Stimulated activated CD4-positive, alpha-beta T cell treated with anti-CD3 and anti-CD28 coated beads, TNF-alpha, amount 100 ng/mL, for 48 hours (primary cell): Measurements from ENCODE around the gene GET4.
"Not testable (repeated sequence)": the region's sequence is repeated elsewhere in the genome, so short reads cannot be mapped to it uniquely, and the experiment has no call there.

ENCODE experiments used
- DNase-seq, 3 donors: peaks; one replicate each; pipeline ENCODE4 v3.0.0-alpha.2; 2020; ENCODE audit warnings: low read depth in 3 of 3

The GET4 gene

DNA sequence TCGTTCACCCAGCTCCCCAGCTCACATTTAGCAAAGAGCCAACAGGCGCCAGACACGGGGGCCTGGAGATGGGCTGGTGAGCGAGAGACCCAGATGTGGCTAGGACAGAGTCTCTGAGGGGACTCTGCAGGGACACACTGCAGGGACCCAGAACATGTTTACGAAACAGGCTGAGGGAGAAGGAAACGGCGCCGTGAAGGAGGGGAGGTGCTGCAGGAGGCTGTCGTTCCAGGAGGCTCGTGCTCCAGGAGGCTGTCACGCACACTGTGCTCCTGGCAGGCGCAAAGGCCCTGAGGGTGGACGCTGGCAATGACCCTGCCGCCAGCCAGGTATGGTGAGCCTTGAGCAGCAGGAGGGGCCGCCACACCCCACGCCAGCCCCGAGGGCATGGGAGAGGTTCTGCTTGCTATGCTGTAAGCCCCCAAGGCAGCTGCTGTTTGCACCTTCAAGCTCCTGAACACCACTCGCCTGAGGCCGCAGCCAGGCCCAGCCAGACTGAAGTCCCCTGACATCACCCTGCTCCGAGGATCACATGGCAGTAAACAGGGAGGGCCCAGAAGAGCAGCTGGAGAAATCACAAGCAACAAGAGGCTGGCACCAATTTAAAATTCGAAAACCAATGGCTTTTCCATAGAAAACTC is 50.8 kb downstream of the GET4 start:
- no peak for DNase-seq

GRCh38 chr7:929311-929711 is 53.0 kb downstream of the GET4 start:
- no peak for DNase-seq

- no peak for DNase-seq
These were observed 54.8 kb downstream of the GET4 start for GRCh38 chr7:930975-931758.

- no peak for DNase-seq
These were observed 55.7 kb downstream of the GET4 start for GRCh38 chr7:931871-932650.

DNA sequence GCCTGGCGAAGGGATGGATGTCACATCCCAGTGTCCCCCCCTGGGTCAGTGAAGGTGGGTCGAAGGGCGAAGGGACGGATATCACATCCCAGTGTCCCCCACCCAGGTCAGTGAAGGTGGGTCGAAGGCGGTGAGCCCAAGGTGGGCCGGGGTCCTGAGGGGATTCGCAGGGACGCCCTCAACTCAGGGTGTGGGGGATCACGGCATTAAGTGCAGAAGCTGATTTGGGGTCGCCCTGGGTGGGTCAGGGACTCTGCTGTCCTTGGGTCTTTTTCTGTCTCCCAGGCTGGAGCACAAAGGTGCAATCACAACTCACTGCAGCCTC is 56.3 kb downstream of the GET4 start:
- DNase-seq = no peak

- DNase-seq = no peak
These were observed 58.3 kb downstream of the GET4 start for GRCh38 chr7:934469-935163.

GRCh38 chr7:935164-935873 is 59.0 kb downstream of the GET4 start:
- DNase-seq = no peak

DNA sequence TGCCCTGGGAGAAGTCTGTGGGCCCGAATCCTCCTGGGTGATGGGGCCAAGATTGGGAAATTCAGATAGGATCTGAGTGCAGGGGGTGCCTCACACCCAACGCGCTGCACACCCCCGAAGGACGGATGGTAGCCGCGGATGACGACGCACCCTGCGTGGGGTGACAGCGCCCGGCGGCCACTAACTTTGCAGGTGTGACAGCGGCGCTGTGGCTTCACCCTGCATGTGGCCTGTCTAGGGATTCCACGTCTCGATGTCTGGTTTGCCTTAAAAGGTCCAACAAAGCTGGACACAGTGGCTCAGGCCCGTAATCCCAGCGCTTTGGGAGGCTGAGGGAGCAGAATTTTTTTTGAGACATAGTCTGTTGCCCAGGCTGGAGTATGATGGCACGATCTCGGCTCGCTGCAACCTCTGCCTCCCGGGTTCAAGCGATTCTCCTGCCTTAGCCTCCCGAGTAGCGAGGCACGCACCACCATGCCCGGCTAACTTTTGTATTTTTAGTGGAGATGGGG is 59.6 kb downstream of the GET4 start:
- no peak for DNase-seq

GRCh38 chr7:936386-937054 is 60.2 kb downstream of the GET4 start:
- peak in 1 of 3 donors; percentile 29 for DNase-seq

DNA sequence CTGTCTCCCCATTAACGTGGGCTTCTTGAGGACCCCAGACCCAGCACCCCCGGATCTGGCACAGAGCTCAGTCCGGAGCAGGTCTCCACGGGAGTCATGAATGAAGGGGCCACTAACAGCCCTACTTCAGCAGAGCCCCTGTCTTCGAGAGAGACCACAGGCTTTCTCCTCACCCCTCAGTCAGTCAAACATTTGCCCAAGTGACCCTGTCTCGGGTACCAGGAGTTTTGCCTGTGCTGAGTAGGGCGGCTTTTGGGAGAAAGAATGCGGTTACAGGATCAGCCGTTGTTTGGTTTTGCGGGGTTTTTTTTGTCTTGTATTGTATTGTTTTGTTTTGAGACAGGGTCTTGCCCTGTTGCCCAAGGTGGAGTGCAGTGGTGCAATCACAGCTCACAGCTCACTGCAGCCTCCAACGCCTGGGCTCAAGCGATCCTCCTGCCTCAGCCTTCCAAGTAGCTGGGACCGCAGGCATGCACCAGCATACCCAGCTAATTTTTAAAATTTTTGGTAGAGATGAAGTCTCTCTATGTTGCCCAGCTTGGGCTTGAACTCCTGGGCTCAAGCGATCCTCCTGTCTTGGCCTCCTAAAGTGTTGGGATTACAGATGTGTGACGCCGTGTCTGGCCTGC is 61.6 kb downstream of the GET4 start:
- DNase-seq = no peak

DNA sequence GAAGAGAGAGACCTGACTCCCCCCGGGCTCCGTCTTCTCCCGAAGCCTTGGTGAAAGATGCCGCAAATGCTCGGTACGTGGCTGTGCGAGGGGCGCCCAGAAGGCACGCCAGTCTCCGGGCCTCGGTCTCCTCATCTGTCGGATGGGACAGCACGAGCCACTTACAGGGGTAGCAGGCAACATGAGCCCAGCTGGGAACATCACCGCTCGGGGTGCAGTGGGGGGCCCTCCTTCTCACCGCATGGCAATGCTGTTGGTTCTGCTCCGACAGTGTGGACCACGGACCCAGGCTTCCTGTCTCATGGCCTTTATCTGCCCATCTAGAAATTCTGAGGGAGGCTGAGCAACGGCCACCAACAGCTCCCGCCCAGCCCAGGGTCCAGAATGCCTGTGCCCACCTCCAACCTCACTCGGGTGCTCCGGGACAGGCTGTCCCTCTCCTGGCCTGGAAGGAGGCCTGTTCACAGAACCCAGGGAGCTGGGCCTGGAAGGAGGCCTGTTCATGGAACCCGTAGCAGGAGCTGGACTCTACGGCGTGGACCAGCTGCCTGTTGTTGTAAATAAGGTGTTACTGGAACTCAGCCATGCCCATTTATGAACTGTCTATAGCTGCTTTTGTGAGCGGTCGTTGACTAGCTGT is 62.3 kb downstream of the GET4 start:
- DNase-seq = no peak

DNA sequence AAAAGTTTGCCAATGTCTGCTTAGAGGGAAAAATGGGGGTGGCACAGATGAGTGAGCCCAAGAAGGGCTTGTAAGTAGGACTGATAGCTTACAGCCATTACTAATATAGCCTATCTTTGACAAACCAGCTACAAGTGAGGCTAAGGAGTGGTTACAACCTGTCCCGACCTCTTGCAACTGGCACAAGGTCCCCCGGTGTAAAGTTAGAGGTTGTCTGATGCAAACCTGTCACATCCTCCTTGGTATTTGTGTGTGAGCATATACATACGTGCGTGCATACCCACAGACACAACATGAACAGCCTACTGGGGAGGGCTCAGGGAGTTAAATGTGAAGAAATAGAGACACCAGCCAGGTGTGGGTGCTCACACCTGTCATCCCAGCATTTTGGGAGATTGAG is 63.5 kb downstream of the GET4 start:
- DNase-seq = no peak

- no peak for DNase-seq
These were observed 64.5 kb downstream of the GET4 start for GRCh38 chr7:940599-941408.

GRCh38 chr7:943793-944192 is 67.4 kb downstream of the GET4 start:
- DNase-seq = not testable (repeated sequence)

- no peak for DNase-seq
These were observed 68.4 kb downstream of the GET4 start for GRCh38 chr7:944744-945143.

DNA sequence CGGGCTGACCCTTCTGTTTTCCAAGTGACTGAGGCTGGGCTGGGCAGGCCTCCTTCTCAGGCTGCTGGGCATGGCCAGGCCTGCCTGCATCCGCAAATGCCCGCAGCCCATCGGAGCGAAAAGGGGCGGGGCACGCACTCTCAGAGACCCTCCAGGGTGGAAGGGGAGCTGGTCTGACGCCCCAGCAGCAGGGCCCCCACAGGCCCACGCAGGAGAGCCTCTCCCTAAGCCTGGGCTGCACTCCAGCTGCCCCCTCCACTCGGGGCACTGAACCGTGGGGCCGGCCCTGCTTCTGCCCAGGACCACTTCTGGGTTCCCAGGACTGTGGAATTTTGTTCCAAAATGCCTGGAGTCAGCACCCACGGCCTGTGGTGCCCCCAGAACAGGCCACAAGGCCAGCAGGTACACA is 68.8 kb downstream of the GET4 start:
- DNase-seq = no peak

DNA sequence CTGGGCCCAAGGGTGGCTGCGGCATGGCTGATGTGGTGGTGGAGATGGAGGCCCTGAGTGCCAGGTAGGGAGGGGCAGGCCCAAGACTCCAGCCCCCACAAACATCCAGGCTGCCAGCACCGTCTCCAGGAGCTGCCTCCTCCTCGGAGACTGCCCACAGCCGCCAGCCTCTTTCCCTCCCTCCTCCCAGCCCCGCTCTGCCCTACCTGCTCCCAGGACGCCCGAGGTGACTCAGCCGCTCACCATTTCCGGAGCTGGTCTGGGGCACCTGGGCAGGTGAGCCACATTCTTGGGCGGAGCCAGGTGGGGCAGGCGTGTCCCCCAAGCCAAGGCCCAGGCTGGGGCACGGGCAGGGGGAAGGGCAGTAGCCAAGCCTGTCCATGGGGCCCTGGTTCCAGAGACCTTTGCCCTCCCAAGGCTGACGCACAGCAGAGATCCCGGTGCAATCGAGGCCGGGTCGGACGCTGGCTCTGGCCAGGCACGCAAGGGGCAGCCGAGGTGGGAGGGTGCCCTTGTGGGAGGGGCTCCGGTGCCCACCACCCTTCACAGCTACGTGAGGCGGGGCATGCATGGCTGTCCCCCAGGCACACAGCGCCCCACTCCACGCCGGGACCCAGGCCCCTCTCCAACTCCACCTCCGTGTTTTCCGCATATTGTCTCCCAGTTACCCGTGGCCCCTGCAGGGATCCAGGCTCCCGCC is 69.4 kb downstream of the GET4 start:
- DNase-seq = no peak
